Ecto neural progenitor cell (in vitro differentiated cells): Measurements from ENCODE around the gene SNX1.
"Not testable (repeated sequence)": the region's sequence is repeated elsewhere in the genome, so short reads cannot be mapped to it uniquely, and the experiment has no call there.

Experiments
- DNase-seq: peaks from one replicate; pipeline ENCODE4 v3.0.0-alpha.2; 2018; ENCODE audit warnings: low spot score

SNX1 gene

GRCh38 chr15:64072812-64073211 lies 23.0 kb upstream of the SNX1 start:
- no peak for DNase-seq

DNA sequence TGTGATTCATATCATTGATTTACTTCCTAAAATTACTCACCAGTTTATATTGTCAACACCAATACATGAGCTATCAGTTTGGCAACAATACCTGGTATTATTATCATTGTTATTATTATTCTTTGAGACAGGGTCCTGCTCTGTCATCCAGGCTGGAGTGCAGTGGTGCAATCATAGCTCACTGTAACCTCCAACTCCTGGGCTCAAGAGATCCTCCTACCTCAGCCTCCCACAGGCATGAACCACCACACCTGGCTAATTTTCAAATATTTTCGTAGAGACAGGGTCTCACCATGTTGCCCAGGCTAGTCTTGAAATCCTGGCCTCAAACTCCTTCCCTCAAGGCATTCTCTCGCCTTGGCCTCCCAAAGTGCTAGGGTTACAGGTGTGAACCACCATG lies 22.3 kb upstream of the SNX1 start:
- not testable (repeated sequence) for DNase-seq

- DNase-seq: no peak
Observed at GRCh38 chr15:64082757-64083156, 13.0 kb upstream of the SNX1 start.

DNA sequence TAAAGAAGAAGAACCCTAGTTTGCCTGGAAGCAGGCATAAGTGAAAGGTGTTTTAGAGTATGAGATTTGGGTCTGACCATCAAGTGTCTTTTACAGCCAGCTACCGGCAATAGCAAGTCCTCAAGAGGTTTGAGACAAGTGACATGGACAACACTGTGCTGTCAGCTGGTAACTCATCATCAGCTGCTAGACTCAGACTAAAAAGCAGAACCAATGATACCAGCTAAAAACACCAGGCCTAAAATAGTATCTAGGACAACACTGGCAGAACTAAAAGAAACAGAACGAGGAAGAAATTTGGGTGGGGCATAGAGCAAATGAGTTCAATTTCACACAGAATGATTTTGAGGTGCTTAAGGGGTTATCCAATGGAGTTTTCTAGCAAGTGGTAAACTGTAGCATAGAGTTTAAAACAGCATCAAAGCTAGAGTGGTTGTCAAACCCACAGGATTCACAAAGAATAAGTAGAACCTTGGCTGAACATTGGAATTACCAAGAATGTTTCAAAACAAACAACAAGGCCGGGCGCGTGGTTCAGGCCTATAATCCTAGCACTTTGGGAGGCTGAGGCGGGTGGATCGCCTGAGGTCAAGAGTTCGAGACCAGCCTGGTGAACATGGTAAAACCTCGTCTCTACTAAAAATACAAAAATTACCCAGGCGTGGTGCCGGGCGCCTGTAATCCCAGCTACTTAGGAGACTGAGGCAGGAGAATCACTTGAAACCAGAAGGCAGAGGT lies 6.1 kb upstream of the SNX1 start:
- DNase-seq: no peak

DNA sequence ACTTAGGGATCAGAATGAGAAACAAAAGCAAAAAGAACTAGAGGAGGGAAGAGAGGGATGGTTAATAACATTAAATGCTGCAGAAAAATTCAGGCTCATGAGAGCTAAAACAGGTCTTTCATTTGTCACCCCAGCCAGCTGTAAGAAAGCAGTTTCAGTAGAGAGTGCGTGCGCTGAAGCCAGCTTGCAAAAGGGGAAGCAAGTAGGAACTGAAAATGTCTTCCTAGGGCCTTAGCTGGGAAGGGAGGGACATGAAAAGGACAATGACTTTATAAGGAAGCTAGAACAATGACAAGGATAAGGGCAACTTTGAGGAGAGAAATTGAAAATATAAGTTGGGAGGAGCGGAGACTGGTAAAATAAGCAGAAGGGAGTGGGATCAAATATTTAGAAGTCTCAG lies 5.3 kb upstream of the SNX1 start:
- no peak for DNase-seq

- no peak for DNase-seq
Observed at GRCh38 chr15:64092075-64092820, 3.5 kb upstream of the SNX1 start.

GRCh38 chr15:64092864-64093626 lies 2.7 kb upstream of the SNX1 start:
- DNase-seq: no peak

GRCh38 chr15:64093627-64094417 lies 2.0 kb upstream of the SNX1 start, which contains the start of gene CIAO2A:
TSS of gene CIAO2A (minus strand) at chr15:64093838. CDS start at chr15:64093768, 70 bp downstream.
- peak; percentile 95 for DNase-seq

DNA sequence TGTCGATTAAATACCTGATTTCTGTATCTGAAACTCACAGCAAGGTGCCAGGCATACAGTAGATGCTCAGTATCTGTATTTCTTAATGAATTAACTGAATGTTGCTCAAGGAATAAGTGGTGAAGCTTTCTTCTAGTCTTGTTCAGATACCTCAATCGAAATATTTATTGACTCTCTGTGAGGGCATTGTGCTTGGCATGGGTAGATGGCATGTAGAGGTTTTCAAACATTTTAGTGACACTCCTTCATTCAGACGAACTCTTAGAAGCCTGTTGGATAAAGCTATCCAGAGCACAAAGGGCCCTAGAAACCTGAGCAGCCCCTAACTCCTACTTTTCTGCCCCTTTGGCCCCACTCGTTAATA lies 369 bp upstream of the SNX1 start:
- DNase-seq: no peak

GRCh38 chr15:64096668-64097384 lies 1.0 kb downstream of the SNX1 start:
- no peak for DNase-seq

GRCh38 chr15:64099379-64099778 lies 3.6 kb downstream of the SNX1 start:
- no peak for DNase-seq

- no peak for DNase-seq
Observed at GRCh38 chr15:64100958-64101357, 5.2 kb downstream of the SNX1 start.

DNA sequence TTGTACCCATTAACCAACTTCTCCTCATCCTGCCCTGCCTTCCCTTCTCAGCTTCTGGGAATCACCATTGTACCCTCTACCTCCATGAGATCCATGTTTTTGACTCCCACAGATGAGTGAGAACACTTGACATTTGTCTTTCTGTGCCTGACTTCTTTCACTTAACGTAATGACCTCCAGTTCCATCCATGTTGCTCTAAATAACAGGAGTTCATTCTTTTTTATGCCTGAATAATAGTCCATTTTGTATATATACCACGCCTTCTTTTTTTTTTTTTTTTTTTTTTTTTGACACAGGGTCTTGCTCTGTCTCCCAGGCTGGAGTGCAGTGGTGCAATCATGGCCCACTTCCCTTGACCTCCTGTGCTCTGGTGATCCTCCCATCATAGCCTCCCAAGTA lies 6.7 kb downstream of the SNX1 start:
- no peak for DNase-seq

DNA sequence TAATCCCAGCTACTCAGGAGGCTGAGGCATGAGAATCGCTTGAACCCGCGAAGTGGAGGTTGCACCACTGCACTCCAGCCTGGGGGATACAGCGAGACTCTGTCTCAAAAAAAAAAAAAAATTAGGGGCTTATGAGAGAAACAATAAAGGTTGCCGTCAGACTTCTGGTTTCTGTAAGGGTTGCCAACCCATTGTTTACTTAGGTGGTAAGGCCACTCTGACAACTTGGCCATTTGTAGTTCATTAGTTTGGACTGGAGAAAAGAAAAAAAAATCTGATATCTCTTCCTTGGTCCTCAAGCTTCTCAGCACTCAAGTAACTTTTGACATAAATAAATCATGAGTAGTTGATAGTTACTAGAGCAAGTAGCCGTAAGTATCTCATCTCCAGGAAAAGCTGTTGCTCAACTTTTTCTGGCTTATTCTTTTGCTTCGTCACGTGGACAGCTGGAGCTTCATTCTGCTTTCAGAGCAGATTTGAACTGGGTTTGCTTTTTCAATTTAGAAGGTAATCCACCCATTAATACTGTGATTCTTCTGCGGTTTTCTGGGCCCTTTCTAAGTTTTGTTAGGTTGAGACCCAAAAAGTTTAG lies 9.4 kb downstream of the SNX1 start:
- DNase-seq: no peak

DNA sequence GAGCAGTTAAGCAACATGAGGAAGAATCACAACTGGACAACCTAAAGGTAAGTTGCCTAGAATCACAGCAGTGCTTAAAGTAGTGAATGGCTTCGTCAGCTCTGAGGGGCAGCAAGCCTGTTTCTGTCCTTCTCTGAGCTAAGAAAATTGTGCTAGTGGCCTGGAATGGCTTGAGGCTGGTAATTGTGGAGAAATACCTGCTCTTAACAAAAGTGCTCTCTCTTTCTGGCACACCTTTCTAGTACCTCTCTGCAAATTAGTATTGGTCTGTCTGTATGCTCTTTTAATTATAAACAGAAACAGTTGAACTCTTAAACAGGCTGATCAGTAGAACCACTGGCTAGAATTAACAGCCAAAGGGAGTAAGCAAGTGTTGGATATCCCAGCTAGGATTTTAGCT lies 11.6 kb downstream of the SNX1 start:
- no peak for DNase-seq

DNA sequence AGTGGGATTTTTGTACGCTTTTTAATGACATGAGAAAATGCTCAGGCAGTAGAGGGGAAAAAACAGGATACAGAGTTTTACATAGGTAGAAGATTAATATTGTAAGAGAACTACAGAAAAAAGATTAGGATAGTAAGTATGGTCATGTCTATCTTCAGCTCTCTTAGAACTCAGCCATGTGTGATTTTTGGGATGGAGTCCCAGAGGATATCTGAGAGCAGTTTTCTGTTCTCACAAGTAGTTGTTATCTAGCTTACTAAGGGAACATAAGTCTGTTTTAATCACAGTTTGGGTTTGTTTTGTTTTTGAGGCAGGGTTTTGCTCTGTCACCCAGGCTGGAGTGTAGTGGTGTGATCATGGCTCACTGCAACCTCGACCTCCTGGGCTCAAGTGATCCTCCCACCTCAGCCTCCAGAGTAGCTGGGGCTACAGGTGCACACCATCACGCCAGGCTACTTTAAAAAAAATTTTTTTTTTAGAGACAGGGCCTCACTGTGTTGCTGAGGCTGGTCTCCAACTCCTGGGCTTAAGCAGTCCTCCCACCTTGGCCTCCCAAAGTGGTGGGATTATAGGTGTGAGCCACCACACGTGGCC lies 14.4 kb downstream of the SNX1 start:
- DNase-seq: not testable (repeated sequence)

- DNase-seq: no peak
Observed at GRCh38 chr15:64110950-64111678, 15.3 kb downstream of the SNX1 start.

DNA sequence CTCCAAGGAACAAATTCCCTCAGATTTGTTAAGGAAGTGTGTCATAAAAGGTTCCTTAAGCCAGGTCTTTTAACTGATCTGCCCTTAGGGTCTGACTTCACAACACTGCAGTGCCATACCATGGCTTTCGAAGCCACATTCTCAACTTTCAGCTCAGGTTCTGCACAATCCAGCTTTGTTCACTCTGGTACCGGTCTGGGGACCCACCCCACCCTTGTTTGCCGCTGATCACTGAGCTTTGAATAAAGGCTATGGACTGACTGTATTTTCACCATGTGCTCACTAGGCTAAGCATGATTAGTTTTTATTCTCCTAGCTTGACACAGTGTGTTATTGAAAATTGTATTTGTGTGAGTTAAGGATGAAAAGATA lies 15.9 kb downstream of the SNX1 start:
- DNase-seq: no peak

- no peak for DNase-seq
Observed at GRCh38 chr15:64112073-64112772, 16.4 kb downstream of the SNX1 start.
